ENCODE data around the gene FADS3.

DNA sequence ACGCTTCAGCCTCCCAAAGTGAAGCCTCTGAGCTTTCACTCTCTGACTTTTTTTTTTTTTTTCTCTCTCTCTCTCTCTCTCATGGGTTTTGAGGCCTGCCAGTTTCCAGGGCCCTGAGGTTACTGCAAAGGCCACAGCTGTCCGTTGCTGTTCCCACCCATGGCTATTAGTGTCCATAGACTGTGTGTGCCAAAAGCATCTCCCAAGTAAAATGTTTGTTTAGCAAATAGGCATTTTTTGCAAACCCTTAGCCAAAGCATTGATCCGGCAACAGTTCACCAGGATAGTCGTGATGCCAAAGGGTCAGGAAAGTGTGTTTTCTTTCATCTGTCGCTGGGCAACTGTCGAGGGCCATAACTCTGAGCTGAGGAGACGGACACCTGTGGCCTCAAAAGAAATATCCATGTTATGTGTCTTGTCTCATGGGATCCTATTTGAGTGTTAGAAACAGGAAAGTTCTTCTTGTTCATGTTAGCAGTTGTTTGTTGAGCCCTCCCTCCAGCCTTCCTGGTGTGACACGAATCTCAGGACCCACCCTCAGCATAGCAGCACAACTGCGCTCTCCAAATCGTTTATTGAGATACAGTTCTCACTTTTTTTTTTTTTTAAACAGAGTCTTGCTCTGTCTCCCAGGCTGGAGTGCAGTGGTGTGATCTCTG, 44.9 kb downstream of the FADS3 start:
- TF ChIP-seq, protein P1, sequence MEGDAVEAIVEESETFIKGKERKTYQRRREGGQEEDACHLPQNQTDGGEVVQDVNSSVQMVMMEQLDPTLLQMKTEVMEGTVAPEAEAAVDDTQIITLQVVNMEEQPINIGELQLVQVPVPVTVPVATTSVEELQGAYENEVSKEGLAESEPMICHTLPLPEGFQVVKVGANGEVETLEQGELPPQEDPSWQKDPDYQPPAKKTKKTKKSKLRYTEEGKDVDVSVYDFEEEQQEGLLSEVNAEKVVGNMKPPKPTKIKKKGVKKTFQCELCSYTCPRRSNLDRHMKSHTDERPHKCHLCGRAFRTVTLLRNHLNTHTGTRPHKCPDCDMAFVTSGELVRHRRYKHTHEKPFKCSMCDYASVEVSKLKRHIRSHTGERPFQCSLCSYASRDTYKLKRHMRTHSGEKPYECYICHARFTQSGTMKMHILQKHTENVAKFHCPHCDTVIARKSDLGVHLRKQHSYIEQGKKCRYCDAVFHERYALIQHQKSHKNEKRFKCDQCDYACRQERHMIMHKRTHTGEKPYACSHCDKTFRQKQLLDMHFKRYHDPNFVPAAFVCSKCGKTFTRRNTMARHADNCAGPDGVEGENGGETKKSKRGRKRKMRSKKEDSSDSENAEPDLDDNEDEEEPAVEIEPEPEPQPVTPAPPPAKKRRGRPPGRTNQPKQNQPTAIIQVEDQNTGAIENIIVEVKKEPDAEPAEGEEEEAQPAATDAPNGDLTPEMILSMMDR (conservative IDR thresholded peaks at IDR 0.05 in 1 of 2, IDR thresholded peaks at IDR 0.05 in 1 of 2; ENCODE audit: low read depth in 1 of 2, low read length in 2 of 2), result no peak
- no peak for TF ChIP-seq EZH2 (IDR thresholded peaks at IDR 0.05; ENCODE audit: low read length, missing control alignments)

Data from fibroblast of lung (primary cell).